ENCODE results near the gene EOGT.

GRCh38 chr3:69044608-69045007, 31.1 kb upstream of the EOGT start:
- TF ChIP-seq CTCF (IDR thresholded peaks at IDR 0.05 in 4 of 5, conservative IDR thresholded peaks at IDR 0.05 in 1 of 5) = no peak
- TF ChIP-seq POLR2A (IDR thresholded peaks at IDR 0.05) = no peak
